AG04449 (cell line): ENCODE results near the gene LRRC8C.

Experiments
- CTCF ChIA-PET: fragments of 350-600 bp; formaldehyde crosslinking; extraction: SDS; loops from one replicate; lab custom pipeline; 2021; ENCODE audit warnings: antibody characterized with exemption; lab: Yijun Ruan, JAX
- POLR2A ChIA-PET: fragments of 400-600, 350-600 bp; formaldehyde crosslinking; extraction: SDS; loops from one replicate; lab custom pipeline; 2020; ENCODE audit warnings: antibody characterized with exemption, inconsistent platforms; lab: Yijun Ruan, JAX
- DNase-seq: peaks from one replicate; pipeline ENCODE4 v3.0.0-alpha.2; 2010; ENCODE audit warnings: low read depth, low spot score
- H3K4me3 ChIP-seq: 2 replicates; pipeline ENCODE4 v1.5.1; 2011; ENCODE audit warnings: low read depth, mild to moderate bottlenecking, control low read depth, low read length
- CTCF ChIP-seq: IDR thresholded peaks from one replicate; pipeline ENCODE4 v1.5.1; 2011; ENCODE audit warnings: mild to moderate bottlenecking, moderate library complexity, low read length, control low read depth, inconsistent platforms; ENCODE audit not compliant: insufficient read depth; ENCODE audit errors: missing control alignments

Gene LRRC8C

DNA sequence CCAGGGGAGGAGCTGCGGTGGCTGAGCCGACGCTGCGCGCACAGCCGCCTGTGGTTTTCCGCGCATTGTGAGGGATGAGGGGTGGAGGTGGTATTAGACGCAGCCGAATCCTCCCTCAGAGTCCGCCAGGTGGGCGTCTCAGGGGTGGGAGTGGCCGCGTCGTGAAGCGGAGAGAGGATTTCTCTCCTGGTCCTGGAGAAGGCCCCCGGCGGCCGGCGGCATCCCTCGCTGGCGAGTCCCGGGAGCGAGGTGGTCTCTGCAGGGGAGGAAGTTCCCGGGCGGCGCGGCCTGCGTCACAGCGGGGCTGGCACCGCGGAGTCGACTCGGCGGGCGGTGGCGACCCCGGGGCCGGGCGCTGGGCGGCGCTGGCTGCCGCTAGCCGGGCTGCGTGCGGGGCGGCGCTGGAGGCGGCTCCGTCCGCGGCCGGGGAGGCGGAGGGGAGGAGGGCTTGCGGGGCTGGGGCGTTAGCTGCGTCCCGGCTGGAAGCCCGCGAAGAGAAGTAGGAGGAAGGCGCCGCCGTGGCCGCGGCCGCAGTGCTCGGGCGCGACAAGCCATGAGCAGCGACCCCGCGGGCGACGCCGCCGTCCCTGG, at the start of gene LRRC8C:
TSS of gene LRRC8C (plus strand) at position 464 of the 591 bp plus-strand sequence. CDS start 53,354 bp downstream, outside the sequence.
- DNase-seq, result no peak
- TF ChIP-seq CTCF, result peak; percentile 30
- ChIA-PET CTCF (interaction anchor here (0.9 to 16.8 kb wide), 11 partner anchors 8 to 193 kb away, joined by 3 to 259 read pairs (median 5); no protein-coding TSS in a partner anchor), POLR2A (interaction anchor here (1.0 to 1.5 kb wide), 2 partner anchors 76 to 131 kb away, joined by 4 to 8 read pairs; no protein-coding TSS in a partner anchor)
- peak within 1 kb of the TSS; percentile 84 for H3K4me3 ChIP-seq

GRCh38 chr1:89584211-89584610, 48.7 kb upstream of the LRRC8C start:
- ChIA-PET CTCF (interaction anchor here (1.0 to 1.5 kb wide), 5 partner anchors 9 to 34 kb away, joined by 3 to 5 read pairs (median 4); no protein-coding TSS in a partner anchor), POLR2A (no interaction called here)
- H3K4me3 ChIP-seq, result no peak overlapping the region
- TF ChIP-seq CTCF, result no peak
- DNase-seq, result no peak

DNA sequence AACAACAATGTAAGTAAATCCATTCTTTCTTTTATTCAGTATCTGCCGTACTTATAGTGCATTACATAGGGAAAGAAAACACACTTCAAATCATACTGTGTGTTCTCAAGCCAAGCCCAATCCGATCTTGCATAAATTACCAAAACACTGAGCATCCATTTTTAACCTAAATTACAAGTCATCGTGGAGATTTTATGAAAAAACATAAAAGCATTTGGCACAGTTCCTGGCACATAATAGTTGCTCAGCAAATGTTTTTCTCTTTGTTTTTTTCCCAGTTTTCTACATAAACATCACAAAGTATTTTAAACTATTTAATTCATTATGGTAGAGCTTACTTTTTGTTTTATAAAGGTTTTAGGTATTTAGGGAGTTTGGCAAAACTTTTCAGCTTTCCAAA, 48.1 kb upstream of the LRRC8C start:
- DNase-seq, result no peak
- CTCF ChIA-PET, result interaction anchor here (1.0 to 2.3 kb wide), 5 partner anchors 9 to 35 kb away, joined by 3 to 7 read pairs (median 4); no protein-coding TSS in a partner anchor

GRCh38 chr1:89587729-89588161, 45.2 kb upstream of the LRRC8C start:
- CTCF ChIA-PET, result interaction anchor here (1.5 kb wide), 1 partner anchor 11 kb away, joined by 4 read pairs; no protein-coding TSS in a partner anchor
- no peak overlapping the region for H3K4me3 ChIP-seq
- no peak for TF ChIP-seq CTCF
- DNase-seq, result no peak
- POLR2A ChIA-PET, result no interaction called here

More for the DNA sequence above, 48.1 kb upstream of the LRRC8C start:
- no peak for TF ChIP-seq CTCF
- POLR2A ChIA-PET, result no interaction called here
- H3K4me3 ChIP-seq, result no peak overlapping the region

DNA sequence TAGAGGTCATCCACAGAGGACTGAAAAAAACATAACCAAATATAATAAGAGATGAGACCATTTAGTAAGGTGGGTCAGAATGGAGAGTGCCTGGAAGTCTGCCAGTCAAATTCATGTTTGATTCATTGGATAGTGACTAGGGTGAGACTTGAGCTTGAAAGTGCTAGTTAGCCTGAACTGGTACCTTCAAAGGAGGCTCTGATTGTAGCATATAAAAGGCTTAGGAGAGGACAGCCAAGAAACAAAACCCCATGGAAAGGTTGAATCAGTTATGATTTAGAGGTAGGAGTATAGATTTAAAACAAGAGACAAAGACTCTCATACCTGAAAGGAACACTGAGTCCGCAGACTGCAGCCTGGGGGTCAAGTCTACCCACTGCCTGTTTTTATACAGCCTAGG, 44.4 kb upstream of the LRRC8C start:
- POLR2A ChIA-PET, result no interaction called here

More for the DNA sequence above, 44.4 kb upstream of the LRRC8C start:
- CTCF ChIA-PET, result interaction anchor here (1.5 kb wide), 1 partner anchor 10 kb away, joined by 4 read pairs; no protein-coding TSS in a partner anchor
- DNase-seq, result no peak
- no peak for TF ChIP-seq CTCF
- no peak overlapping the region for H3K4me3 ChIP-seq
